HUES48 (cell line): Measurements from ENCODE around the gene COMMD6.
"Not testable (repeated sequence)": the region's sequence is repeated elsewhere in the genome, so short reads cannot be mapped to it uniquely, and the experiment has no call there.

Source experiments
- H3K27ac ChIP-seq: one replicate; pipeline ENCODE4 v1.7.0; 2013; ENCODE audit warnings: low read depth, low read length, inconsistent platforms
- H3K27me3 ChIP-seq: 2 replicates; pipeline ENCODE4 v1.6.1; 2013; ENCODE audit warnings: mild to moderate bottlenecking, low read length; ENCODE audit not compliant: control insufficient read depth, insufficient read depth
- H3K36me3 ChIP-seq: 2 replicates; pipeline ENCODE4 v1.6.1; 2013; ENCODE audit warnings: low read length; ENCODE audit not compliant: control insufficient read depth, insufficient read depth
- H3K4me1 ChIP-seq: 2 replicates; pipeline ENCODE4 v1.6.1; 2013; ENCODE audit warnings: mild to moderate bottlenecking, low read length; ENCODE audit not compliant: control insufficient read depth, insufficient read depth
- H3K4me3 ChIP-seq: 2 replicates; pipeline ENCODE4 v1.5.1; 2013; ENCODE audit warnings: mild to moderate bottlenecking, low read depth, low read length
- H3K9ac ChIP-seq: 2 replicates; pipeline ENCODE4 v1.6.1; 2013; ENCODE audit warnings: mild to moderate bottlenecking, low read depth, low read length, moderate library complexity
- H3K9me3 ChIP-seq: 2 replicates; pipeline ENCODE4 v1.6.1; 2013; ENCODE audit warnings: low read length; ENCODE audit not compliant: control insufficient read depth, insufficient read depth

COMMD6 gene

GRCh38 chr13:75554981-75555380 is 17.3 kb upstream of the COMMD6 start:
- peaks cover 22% of the 10 kb centered on the region for H3K36me3 ChIP-seq
- H3K27me3 ChIP-seq: no peaks in the 10 kb centered on the region
- H3K9ac ChIP-seq: no peak overlapping the region
- no peak overlapping the region for H3K27ac ChIP-seq
- H3K4me1 ChIP-seq: no peaks in the 10 kb centered on the region
- H3K4me3 ChIP-seq: no peak overlapping the region
- H3K9me3 ChIP-seq: no peaks in the 10 kb centered on the region

GRCh38 chr13:75554464-75554863 is 16.8 kb upstream of the COMMD6 start:
- Histone ChIP-seq H3K9ac (no peak overlapping the region), H3K36me3 (peaks cover 22% of the 10 kb centered on the region), H3K27me3 (no peaks in the 10 kb centered on the region), H3K27ac (no peak overlapping the region), H3K4me3 (no peak overlapping the region), H3K4me1 (no peaks in the 10 kb centered on the region), H3K9me3 (no peaks in the 10 kb centered on the region)

DNA sequence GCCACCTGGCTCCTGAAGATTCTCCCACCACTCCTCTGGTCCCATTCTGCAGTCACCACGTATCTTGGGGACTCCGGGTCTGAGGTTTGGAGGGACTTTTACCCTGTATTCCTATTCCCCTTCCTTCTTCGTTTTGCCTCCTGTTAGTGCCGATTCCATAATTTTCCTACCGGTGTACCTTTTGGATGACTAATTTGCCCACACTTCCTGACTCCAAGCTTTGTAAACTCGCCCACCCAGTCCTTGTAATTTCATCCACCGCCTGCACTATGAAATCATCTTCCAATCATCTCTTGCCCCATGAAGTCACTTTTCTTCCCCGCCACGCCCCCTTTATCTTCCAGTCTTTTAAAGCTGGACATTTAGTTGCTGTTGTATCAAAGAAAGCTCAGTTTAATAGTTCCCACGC is 12.5 kb upstream of the COMMD6 start:
- Histone ChIP-seq H3K9ac (no peak overlapping the region), H3K9me3 (no peaks in the 10 kb centered on the region), H3K4me1 (peaks cover 5% of the 10 kb centered on the region; the same call in 1 of the 2 replicates), H3K4me3 (peak overlapping the region; percentile 97), H3K27me3 (no peaks in the 10 kb centered on the region; the same call in 1 of the 2 replicates), H3K36me3 (peaks cover 15% of the 10 kb centered on the region), H3K27ac (no peak overlapping the region)

GRCh38 chr13:75549262-75550158 is 11.9 kb upstream of the COMMD6 start, which contains the start of gene UCHL3:
Gene UCHL3 (plus strand): TSS chr13:75549791. CDS start chr13:75549821, 30 bp downstream.
- Histone ChIP-seq H3K27me3 (no peaks in the 10 kb centered on the region; the same call in 1 of the 2 replicates), H3K36me3 (0 out of 2 replicates have a peak, but pooled peaks cover 10% of the 10 kb centered on the region), H3K27ac (peak within 1 kb of the TSS; percentile 90), H3K4me3 (peak within 1 kb of the TSS; percentile 97), H3K4me1 (peaks cover 5% of the 10 kb centered on the region; the same call in 1 of the 2 replicates), H3K9ac (peak within 1 kb of the TSS; percentile 99), H3K9me3 (no peaks in the 10 kb centered on the region)

GRCh38 chr13:75547917-75548316 is 10.3 kb upstream of the COMMD6 start:
- Histone ChIP-seq H3K27me3 (no peaks in the 10 kb centered on the region; the same call in 1 of the 2 replicates), H3K36me3 (no peaks in the 10 kb centered on the region), H3K4me3 (no peak overlapping the region), H3K27ac (no peak overlapping the region), H3K9me3 (no peaks in the 10 kb centered on the region), H3K4me1 (peaks cover 5% of the 10 kb centered on the region; the same call in 1 of the 2 replicates), H3K9ac (no peak overlapping the region)

- H3K27ac ChIP-seq, H3K27me3 ChIP-seq, H3K36me3 ChIP-seq: not testable (repeated sequence)
These were observed 7.7 kb upstream of the COMMD6 start for GRCh38 chr13:75545386-75545785.

GRCh38 chr13:75544681-75545330 is 7.2 kb upstream of the COMMD6 start:
- Histone ChIP-seq H3K27me3 (no peaks in the 10 kb centered on the region; the same call in 1 of the 2 replicates), H3K4me1 (peaks cover 5% of the 10 kb centered on the region; the same call in 1 of the 2 replicates), H3K36me3 (no peaks in the 10 kb centered on the region), H3K9me3 (no peaks in the 10 kb centered on the region), H3K27ac (no peak overlapping the region), H3K4me3 (no peak overlapping the region), H3K9ac (no peak overlapping the region)

More at GRCh38 chr13:75545386-75545785, 7.7 kb upstream of the COMMD6 start:
- H3K9me3 ChIP-seq, H3K9ac ChIP-seq, H3K4me1 ChIP-seq, H3K4me3 ChIP-seq: not testable (repeated sequence)

GRCh38 chr13:75541961-75542360 is 4.3 kb upstream of the COMMD6 start:
- Histone ChIP-seq H3K36me3 (no peaks in the 10 kb centered on the region), H3K27ac (no peak overlapping the region), H3K9me3 (no peaks in the 10 kb centered on the region), H3K9ac (no peak overlapping the region), H3K27me3 (no peaks in the 10 kb centered on the region), H3K4me1 (no peaks in the 10 kb centered on the region), H3K4me3 (no peak overlapping the region)

GRCh38 chr13:75541287-75541686 is 3.6 kb upstream of the COMMD6 start:
- Histone ChIP-seq H3K4me3 (no peak overlapping the region), H3K4me1 (no peaks in the 10 kb centered on the region), H3K27ac (no peak overlapping the region), H3K27me3 (no peaks in the 10 kb centered on the region), H3K9ac (no peak overlapping the region), H3K36me3 (no peaks in the 10 kb centered on the region), H3K9me3 (no peaks in the 10 kb centered on the region)

DNA sequence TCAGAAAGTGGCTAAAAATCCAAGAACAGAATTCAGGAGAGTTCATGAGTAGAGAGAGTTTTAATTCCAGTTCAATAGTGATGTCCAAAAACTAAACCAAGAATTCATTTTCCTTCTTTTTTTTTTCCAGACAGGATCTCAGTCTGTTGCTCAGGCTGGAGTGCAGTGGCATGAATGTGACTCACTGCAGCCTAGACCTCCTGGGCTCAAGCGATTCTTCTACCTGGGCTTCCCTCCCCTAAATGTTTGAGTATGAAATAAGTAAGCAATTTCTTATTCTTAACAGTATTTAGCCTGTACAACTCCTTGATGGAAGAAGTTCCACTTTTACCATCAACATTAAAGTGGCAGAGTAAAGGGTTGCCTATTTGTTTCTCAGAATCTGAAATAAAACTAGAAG is 3.8 kb downstream of the COMMD6 start:
- no peaks in the 10 kb centered on the region for H3K9me3 ChIP-seq
- H3K4me1 ChIP-seq: peaks cover 8% of the 10 kb centered on the region; the same call in 1 of the 2 replicates
- no peak overlapping the region for H3K4me3 ChIP-seq
- H3K9ac ChIP-seq: no peak overlapping the region
- H3K27me3 ChIP-seq: no peaks in the 10 kb centered on the region
- peaks cover 33% of the 10 kb centered on the region for H3K36me3 ChIP-seq
- H3K27ac ChIP-seq: no peak overlapping the region

DNA sequence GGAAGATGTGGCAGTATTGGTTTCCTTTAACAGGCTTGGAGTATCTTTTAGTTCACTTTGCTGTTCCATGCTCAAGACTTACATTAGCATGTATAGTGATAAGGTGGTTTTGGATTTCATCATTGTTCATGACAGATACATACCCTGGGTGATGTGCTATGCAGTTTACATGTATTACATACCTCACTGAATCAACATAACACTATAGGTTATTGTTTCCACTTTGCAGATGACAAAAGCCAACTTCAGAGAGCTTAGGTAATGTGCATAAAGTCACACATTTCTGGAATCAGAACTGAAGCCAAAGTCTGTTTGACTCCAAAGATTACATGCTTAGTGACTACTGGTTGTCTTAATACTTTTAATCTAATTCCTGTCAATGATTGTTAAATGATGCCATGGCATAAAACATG is 7.1 kb downstream of the COMMD6 start:
- no peaks in the 10 kb centered on the region for H3K9me3 ChIP-seq
- H3K27ac ChIP-seq: peak overlapping the region; percentile 9
- H3K4me1 ChIP-seq: peaks cover 8% of the 10 kb centered on the region; the same call in 1 of the 2 replicates
- H3K4me3 ChIP-seq: no peak overlapping the region
- no peaks in the 10 kb centered on the region for H3K27me3 ChIP-seq
- H3K9ac ChIP-seq: no peak overlapping the region
- H3K36me3 ChIP-seq: peaks cover 54% of the 10 kb centered on the region
